CD4-positive, alpha-beta T cell (primary cell): ENCODE data around the gene POLDIP3. TPM values are rescaled to one million over a fixed set of nuclear protein-coding genes. Genes with fewer than 3 reads are reported as not detected.

Source experiments
- ATAC-seq: fragments of 200-7000 bp; cut with Tn5 transposase; one replicate; pipeline ENCODE4 v1.10.0; 2022; ENCODE audit warnings: mild to moderate bottlenecking; ENCODE audit not compliant: poor library complexity
- CTCF ChIA-PET: fragments of 350-600 bp; sonication (Branson Sonifier 250); formaldehyde crosslinking; loops from one replicate; lab custom pipeline; 2021; ENCODE audit warnings: antibody characterized with exemption, inconsistent platforms; lab: Charles Lee
- POLR2A ChIA-PET: fragments of 350-600 bp; sonication (Branson Sonifier 250); formaldehyde crosslinking; loops from one replicate; lab custom pipeline; 2021; ENCODE audit warnings: antibody characterized with exemption, inconsistent platforms; lab: Charles Lee
- DNase-seq, 14 experiments: peaks; one replicate each; pipeline ENCODE4 v3.0.0-alpha.2; 2013 to 2020; ENCODE audit warnings: mixed read lengths in 2 of 14
- H3K27ac ChIP-seq, 2 donors: one replicate each; pipeline versions ENCODE4 v1.5.1 to v1.7.0; 2013; ENCODE audit warnings: low read length in 2 of 2, low read depth in 1 of 2, mild to moderate bottlenecking in 1 of 2
- H3K27me3 ChIP-seq, 2 experiments: 1 replicate in 1 of 2; 2 replicates in 1 of 2; pipeline versions ENCODE4 v1.6.1 to v1.7.0; 2013; ENCODE audit warnings: low read length in 2 of 2, control low read depth in 1 of 2, mild to moderate bottlenecking in 1 of 2, moderate library complexity in 1 of 2; ENCODE audit not compliant: insufficient read depth in 2 of 2, control insufficient read depth in 1 of 2
- H3K36me3 ChIP-seq: one replicate; pipeline ENCODE4 v1.6.1; 2013; ENCODE audit warnings: low read length, control low read depth; ENCODE audit not compliant: insufficient read depth
- H3K4me1 ChIP-seq: one replicate; pipeline ENCODE4 v1.6.1; 2013; ENCODE audit warnings: low read length, control low read depth; ENCODE audit not compliant: insufficient read depth
- H3K4me3 ChIP-seq: one replicate; pipeline ENCODE4 v1.5.1; 2013; ENCODE audit warnings: mild to moderate bottlenecking, low read length, moderate library complexity
- H3K9me3 ChIP-seq, 2 experiments: 1 replicate in 1 of 2; 2 replicates in 1 of 2; pipeline versions ENCODE4 v1.6.1 to v1.7.0; 2013; ENCODE audit warnings: low read length in 2 of 2, mild to moderate bottlenecking in 2 of 2, control low read depth in 1 of 2, moderate library complexity in 1 of 2; ENCODE audit not compliant: control insufficient read depth in 1 of 2, insufficient read depth in 1 of 2
- H3K27ac Mint-ChIP-seq: one replicate; pipeline ENCODE4 v1.8.0; 2020; ENCODE audit warnings: mixed read lengths
- H3K27me3 Mint-ChIP-seq: one replicate; pipeline ENCODE4 v1.8.0; 2021; ENCODE audit warnings: mixed read lengths
- H3K36me3 Mint-ChIP-seq: one replicate; pipeline ENCODE4 v1.8.0; 2021; ENCODE audit warnings: low read depth, mixed read lengths
- H3K4me1 Mint-ChIP-seq: one replicate; pipeline ENCODE4 v1.8.0; 2021; ENCODE audit warnings: low read depth, mixed read lengths
- H3K4me3 Mint-ChIP-seq: one replicate; pipeline ENCODE4 v1.8.0; 2020; ENCODE audit warnings: mild to moderate bottlenecking, mixed read lengths
- H3K9me3 Mint-ChIP-seq: one replicate; pipeline ENCODE4 v1.8.0; 2020; ENCODE audit warnings: mixed read lengths
- CTCF ChIP-seq: fragments of 200-600 bp; IDR thresholded peaks from one replicate; pipeline ENCODE4 v1.8.0; 2022; ENCODE audit warnings: antibody characterized with exemption, mild to moderate bottlenecking
- intact Hi-C, 2 experiments: fragments of 100-400 bp; cut with DNase I in 1 of 2; cut with micrococcal nuclease in 1 of 2; formaldehyde crosslinking; loops; one replicate each; pipeline versions ENCODE4 v1.15.1 to v1.9.0; 2023 to 2025; cut with DNase I, micrococcal nuclease
- total RNA-seq, 174 experiments: library from RNA in 2 of 174; stranded (reverse) in 2 of 174; gene quantifications; one replicate each; pipeline ENCODE4 v1.2.3 and lab custom pipeline; 2021 to 2026

POLDIP3 gene
- total RNA-seq, 2 experiments from 2014 or later = 77.7 to 80.7 TPM

GRCh38 chr22:42562684-42563083, 52.0 kb downstream of the POLDIP3 start:
- no peaks in the 10 kb centered on the region for H3K4me1 ChIP-seq
- no peaks in the 10 kb centered on the region for H3K27me3 ChIP-seq
- H3K9me3 ChIP-seq = no peaks in the 10 kb centered on the region
- Mint-ChIP-seq H3K4me1 (no peaks in the 10 kb centered on the region), H3K36me3 (no peaks in the 10 kb centered on the region), H3K4me3 (no peak overlapping the region), H3K27me3 (no peaks in the 10 kb centered on the region), H3K27ac (no peak overlapping the region), H3K9me3 (no peaks in the 10 kb centered on the region)
- DNase-seq (no peak), ATAC-seq (no peak)
- H3K36me3 ChIP-seq = no peaks in the 10 kb centered on the region
- no peak for TF ChIP-seq CTCF
- CTCF ChIA-PET = no interaction called here
- intact Hi-C loops = no loop called here
- H3K27ac ChIP-seq = no peak overlapping the region
- POLR2A ChIA-PET = no interaction called here
- H3K4me3 ChIP-seq = no peak overlapping the region

GRCh38 chr22:42562279-42562678, 52.4 kb downstream of the POLDIP3 start:
- CTCF ChIA-PET = no interaction called here
- no peaks in the 10 kb centered on the region for H3K36me3 Mint-ChIP-seq
- TF ChIP-seq CTCF = no peak

GRCh38 chr22:42561856-42562255, 52.8 kb downstream of the POLDIP3 start:
- Histone ChIP-seq H3K27ac (no peak overlapping the region), H3K4me3 (no peak overlapping the region), H3K36me3 (no peaks in the 10 kb centered on the region), H3K4me1 (no peaks in the 10 kb centered on the region), H3K9me3 (no peaks in the 10 kb centered on the region), H3K27me3 (no peaks in the 10 kb centered on the region)
- Mint-ChIP-seq H3K4me1 (no peaks in the 10 kb centered on the region), H3K27ac (no peak overlapping the region), H3K9me3 (no peaks in the 10 kb centered on the region), H3K4me3 (no peak overlapping the region), H3K27me3 (no peaks in the 10 kb centered on the region), H3K36me3 (no peaks in the 10 kb centered on the region)
- intact Hi-C loops = no loop called here
- no peak for ATAC-seq
- DNase-seq = no peak
- ChIA-PET POLR2A (no interaction called here), CTCF (interaction anchor here (1.1 kb wide), 1 partner anchor 41 kb away, joined by 3 read pairs; no protein-coding TSS in a partner anchor)
- TF ChIP-seq CTCF = no peak

More at GRCh38 chr22:42562279-42562678, 52.4 kb downstream of the POLDIP3 start:
- H3K4me3 Mint-ChIP-seq = no peak overlapping the region
- H3K36me3 ChIP-seq = no peaks in the 10 kb centered on the region
- ATAC-seq (no peak), DNase-seq (no peak)
- H3K4me1 ChIP-seq = no peaks in the 10 kb centered on the region
- no peak overlapping the region for H3K4me3 ChIP-seq
- no peak overlapping the region for H3K27ac ChIP-seq
- no peaks in the 10 kb centered on the region for H3K9me3 ChIP-seq
- H3K4me1 Mint-ChIP-seq = no peaks in the 10 kb centered on the region
- POLR2A ChIA-PET = no interaction called here
- H3K27me3 ChIP-seq = no peaks in the 10 kb centered on the region
- H3K27ac Mint-ChIP-seq = no peak overlapping the region
- intact Hi-C loops = no loop called here
- no peaks in the 10 kb centered on the region for H3K9me3 Mint-ChIP-seq
- H3K27me3 Mint-ChIP-seq = no peaks in the 10 kb centered on the region
